ENCODE results near the gene DHX29. TPM values are rescaled to one million over a fixed set of nuclear protein-coding genes. Genes with fewer than 3 reads are reported as not detected.
A peak's percentile ranks its signal among the peaks of the same experiment; 100 is the strongest.

The DHX29 gene
- total and polyA plus RNA-seq, 2 donors (not counting 1 experiment from before 2014, with no cell fraction given) = 3.9 to 18.1 TPM

DNA sequence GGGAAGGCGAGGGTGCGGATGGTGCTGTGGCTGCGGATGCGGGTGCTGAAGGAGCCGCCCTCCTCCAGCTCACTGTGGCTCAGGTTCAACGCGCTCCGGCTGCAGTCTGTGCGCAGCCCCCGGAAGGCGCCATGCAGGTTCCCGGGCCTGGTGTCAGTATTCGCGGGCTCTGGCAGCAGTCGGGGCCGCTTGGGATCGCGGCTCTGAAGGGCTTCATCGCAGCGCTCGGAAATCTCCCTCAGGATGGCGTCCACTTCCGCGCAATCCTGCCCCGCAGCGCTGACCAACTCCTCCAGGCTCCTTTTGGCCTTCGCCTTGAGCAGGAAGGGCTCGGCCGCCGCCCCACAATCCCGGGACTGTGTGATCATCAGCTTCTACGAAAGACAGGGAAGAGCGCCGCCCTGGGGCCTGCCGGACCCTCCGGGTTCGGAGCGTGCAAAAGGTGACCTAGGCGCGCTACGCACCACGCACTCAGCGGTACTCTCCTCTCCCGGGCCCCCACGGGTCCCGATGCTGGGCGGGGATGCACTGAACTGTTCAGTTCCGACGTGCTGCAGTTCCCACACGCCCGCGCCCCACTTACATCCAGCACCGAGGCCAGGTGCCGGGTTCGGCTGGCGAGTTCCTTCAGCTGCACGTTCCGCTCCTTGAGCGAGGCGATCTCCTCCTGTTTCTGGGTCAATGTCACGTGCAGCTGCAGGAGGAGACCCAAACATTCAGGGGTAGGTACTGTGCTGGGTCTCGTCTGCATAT is 86.9 kb downstream of the DHX29 start:
- Histone ChIP-seq H3K4me3 (ENCODE audit: control extremely low read depth in 1 of 5, extremely low read depth in 1 of 5, insufficient read depth in 1 of 5, low read depth in 2 of 5, low read length in 4 of 5) (peak overlapping the region in 3 of 5 experiments; percentile 19 to 50 (median 26)), H2AFZ (ENCODE audit: insufficient read depth, low read depth, low read length, poor library complexity, severe bottlenecking) (peak overlapping the region; percentile 64), H3K9me3 (ENCODE audit: control extremely low read depth in 1 of 3, control insufficient read depth in 2 of 3, insufficient read depth in 1 of 3, low read length in 2 of 3) (peaks cover 0 to 28% (median 0%) of the 10 kb centered on the region in 3 donors), H4K20me1 (ENCODE audit: control insufficient read depth, insufficient read depth, low read length, poor library complexity, severe bottlenecking) (no peaks in the 10 kb centered on the region), H3K79me2 (ENCODE audit: control insufficient read depth, insufficient read depth, low read length) (no peaks in the 10 kb centered on the region), H3K9ac (ENCODE audit: low read length) (peak overlapping the region; percentile 39), H3K27ac (ENCODE audit: low read length in 2 of 2) (no peak overlapping the region), H3K4me1 (ENCODE audit: control insufficient read depth in 2 of 2, insufficient read depth in 2 of 2, low read length in 2 of 2) (peaks cover 28 to 37% of the 10 kb centered on the region in 2 donors), H3K4me2 (replicated peaks; ENCODE audit: low read depth, low read length, poor library complexity, severe bottlenecking) (peak overlapping the region; percentile 72), H3K36me3 (replicated peaks in 1 of 2; ENCODE audit: control extremely low read depth in 1 of 2, control insufficient read depth in 1 of 2, extremely low read depth in 1 of 2, insufficient read depth in 2 of 2, low read length in 1 of 2) (no peaks in the 10 kb centered on the region), H3K27me3 (replicated peaks in 1 of 4; ENCODE audit: control extremely low read depth in 1 of 4, control insufficient read depth in 3 of 4, insufficient read depth in 4 of 4, low read length in 3 of 4) (peaks cover 0 to 66% (median 55%) of the 10 kb centered on the region in 4 experiments)
- ATAC-seq (ENCODE audit: low read depth) (no peak), DNase-seq (peak; percentile 42)
- 7% methylated on average over 61 of the region's 62 CpGs for WGBS (ENCODE audit: insufficient coverage)
- H3K27me3 Mint-ChIP-seq = peaks cover 77% of the 10 kb centered on the region
- H3K4me1 Mint-ChIP-seq = peaks cover 29% of the 10 kb centered on the region
- ChIA-PET CTCF (interaction anchor here (1.8 kb wide), 1 partner anchor 10 kb away, joined by 4 read pairs; no protein-coding TSS in a partner anchor), POLR2A (no interaction called here)
- TF ChIP-seq, protein P1, sequence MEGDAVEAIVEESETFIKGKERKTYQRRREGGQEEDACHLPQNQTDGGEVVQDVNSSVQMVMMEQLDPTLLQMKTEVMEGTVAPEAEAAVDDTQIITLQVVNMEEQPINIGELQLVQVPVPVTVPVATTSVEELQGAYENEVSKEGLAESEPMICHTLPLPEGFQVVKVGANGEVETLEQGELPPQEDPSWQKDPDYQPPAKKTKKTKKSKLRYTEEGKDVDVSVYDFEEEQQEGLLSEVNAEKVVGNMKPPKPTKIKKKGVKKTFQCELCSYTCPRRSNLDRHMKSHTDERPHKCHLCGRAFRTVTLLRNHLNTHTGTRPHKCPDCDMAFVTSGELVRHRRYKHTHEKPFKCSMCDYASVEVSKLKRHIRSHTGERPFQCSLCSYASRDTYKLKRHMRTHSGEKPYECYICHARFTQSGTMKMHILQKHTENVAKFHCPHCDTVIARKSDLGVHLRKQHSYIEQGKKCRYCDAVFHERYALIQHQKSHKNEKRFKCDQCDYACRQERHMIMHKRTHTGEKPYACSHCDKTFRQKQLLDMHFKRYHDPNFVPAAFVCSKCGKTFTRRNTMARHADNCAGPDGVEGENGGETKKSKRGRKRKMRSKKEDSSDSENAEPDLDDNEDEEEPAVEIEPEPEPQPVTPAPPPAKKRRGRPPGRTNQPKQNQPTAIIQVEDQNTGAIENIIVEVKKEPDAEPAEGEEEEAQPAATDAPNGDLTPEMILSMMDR (IDR thresholded peaks at IDR 0.05) = no peak
- TF ChIP-seq EZH2 (IDR thresholded peaks at IDR 0.05; ENCODE audit: borderline replicate concordance, insufficient read depth, low read depth, low read length, poor library complexity, severe bottlenecking) = no peak
- H3K27ac Mint-ChIP-seq = no peak overlapping the region
- H3K4me3 Mint-ChIP-seq = peak overlapping the region; percentile 47
- intact Hi-C loops (cut with micrococcal nuclease) = no loop called here
- no peaks in the 10 kb centered on the region for H3K9me3 Mint-ChIP-seq (ENCODE audit: insufficient read depth)

GRCh38 chr5:55219770-55220169 is 87.7 kb downstream of the DHX29 start:
- ChIA-PET CTCF (no interaction called here), POLR2A (no interaction called here)
- no peaks in the 10 kb centered on the region for H4K20me1 ChIP-seq (ENCODE audit: control insufficient read depth, insufficient read depth, low read length, poor library complexity, severe bottlenecking)
- H3K27ac ChIP-seq (ENCODE audit: low read length in 2 of 2) = no peak overlapping the region
- Mint-ChIP-seq H3K9me3 (ENCODE audit: insufficient read depth) (no peaks in the 10 kb centered on the region), H3K27ac (no peak overlapping the region), H3K27me3 (peaks cover 69% of the 10 kb centered on the region), H3K4me1 (peaks cover 29% of the 10 kb centered on the region), H3K4me3 (peak overlapping the region; percentile 37)
- H3K36me3 ChIP-seq (replicated peaks in 1 of 2; ENCODE audit: control extremely low read depth in 1 of 2, control insufficient read depth in 1 of 2, extremely low read depth in 1 of 2, insufficient read depth in 2 of 2, low read length in 1 of 2) = no peaks in the 10 kb centered on the region
- no peak for ATAC-seq (ENCODE audit: low read depth)
- H3K4me3 ChIP-seq (ENCODE audit: control extremely low read depth in 1 of 5, extremely low read depth in 1 of 5, insufficient read depth in 1 of 5, low read depth in 2 of 5, low read length in 4 of 5) = no peak overlapping the region
- H3K79me2 ChIP-seq (ENCODE audit: control insufficient read depth, insufficient read depth, low read length) = no peaks in the 10 kb centered on the region
- TF ChIP-seq EZH2 (IDR thresholded peaks at IDR 0.05; ENCODE audit: borderline replicate concordance, insufficient read depth, low read depth, low read length, poor library complexity, severe bottlenecking) = no peak
- TF ChIP-seq, protein P1 (IDR thresholded peaks at IDR 0.05) = no peak
- H3K27me3 ChIP-seq (replicated peaks in 1 of 4; ENCODE audit: control extremely low read depth in 1 of 4, control insufficient read depth in 3 of 4, insufficient read depth in 4 of 4, low read length in 3 of 4) = peaks cover 0 to 58% (median 47%) of the 10 kb centered on the region in 4 experiments
- H3K4me2 ChIP-seq (replicated peaks; ENCODE audit: low read depth, low read length, poor library complexity, severe bottlenecking) = no peak overlapping the region
- WGBS (ENCODE audit: insufficient coverage) = no CpG with 5 or more reads among the region's 3 CpGs
- no peak overlapping the region for H3K9ac ChIP-seq (ENCODE audit: low read length)
- no peak overlapping the region for H2AFZ ChIP-seq (ENCODE audit: insufficient read depth, low read depth, low read length, poor library complexity, severe bottlenecking)
- intact Hi-C loops (cut with micrococcal nuclease) = no loop called here
- H3K4me1 ChIP-seq (ENCODE audit: control insufficient read depth in 2 of 2, insufficient read depth in 2 of 2, low read length in 2 of 2) = peaks cover 28 to 37% of the 10 kb centered on the region in 2 donors
- H3K9me3 ChIP-seq (ENCODE audit: control extremely low read depth in 1 of 3, control insufficient read depth in 2 of 3, insufficient read depth in 1 of 3, low read length in 2 of 3) = peaks cover 0 to 28% (median 0%) of the 10 kb centered on the region in 3 donors
- DNase-seq = no peak
